ENCODE data around the gene FSTL4.
A peak's percentile ranks its signal among the peaks of the same experiment; 100 is the strongest.

Gene FSTL4

GRCh38 chr5:133147815-133148567 is 464.4 kb downstream of the FSTL4 start:
- peak in 2 of 3 donors; percentile 52 to 67 for DNase-seq
- Histone ChIP-seq H3K27me3 (replicated peaks in 2 of 5; ENCODE audit: control insufficient read depth in 4 of 5, insufficient read depth in 5 of 5, low read length in 4 of 5) (no peaks in the 10 kb centered on the region), H3K4me1 (ENCODE audit: control extremely low read depth in 1 of 4, control insufficient read depth in 4 of 4, insufficient read depth in 4 of 4, low read length in 3 of 4) (peaks cover 0 to 22% (median 16%) of the 10 kb centered on the region in 4 experiments), H3K27ac (ENCODE audit: insufficient read depth in 1 of 2, low read depth in 1 of 2, low read length in 2 of 2, poor library complexity in 1 of 2, severe bottlenecking in 2 of 2) (peak overlapping the region in 1 of 2 experiments; percentile 2), H3K4me3 (ENCODE audit: control insufficient read depth in 1 of 7, extremely low read depth in 1 of 7, insufficient read depth in 4 of 7, low read depth in 2 of 7, low read length in 6 of 7) (no peak overlapping the region), H3K36me3 (ENCODE audit: control insufficient read depth in 4 of 4, insufficient read depth in 4 of 4, low read length in 3 of 4) (no peaks in the 10 kb centered on the region), H3K9me3 (ENCODE audit: control extremely low read depth in 1 of 5, control insufficient read depth in 4 of 5, insufficient read depth in 2 of 5, low read depth in 1 of 5, low read length in 4 of 5) (peaks cover 0 to 9% (median 3%) of the 10 kb centered on the region in 5 experiments)
- CTCF ChIA-PET = interaction anchor here (1.3 kb wide), 1 partner anchor 155 kb away, joined by 3 read pairs; no protein-coding TSS in a partner anchor
- POLR2A ChIA-PET = no interaction called here
- WGBS (ENCODE audit: insufficient coverage) = 80% methylated on average over 5 of the region's 7 CpGs

GRCh38 chr5:133147411-133147810 is 464.9 kb downstream of the FSTL4 start:
- H3K27me3 ChIP-seq (replicated peaks in 2 of 5; ENCODE audit: control insufficient read depth in 4 of 5, insufficient read depth in 5 of 5, low read length in 4 of 5) = no peaks in the 10 kb centered on the region
- WGBS (ENCODE audit: insufficient coverage) = 11% methylated on average over 7 of the region's 7 CpGs
- ChIA-PET CTCF (interaction anchor here (1.3 kb wide), 1 partner anchor 156 kb away, joined by 3 read pairs; no protein-coding TSS in a partner anchor), POLR2A (no interaction called here)
- H3K9me3 ChIP-seq (ENCODE audit: control extremely low read depth in 1 of 5, control insufficient read depth in 4 of 5, insufficient read depth in 2 of 5, low read depth in 1 of 5, low read length in 4 of 5) = peaks cover 0 to 9% (median 3%) of the 10 kb centered on the region in 5 experiments
- H3K4me1 ChIP-seq (ENCODE audit: control extremely low read depth in 1 of 4, control insufficient read depth in 4 of 4, insufficient read depth in 4 of 4, low read length in 3 of 4) = peaks cover 0 to 22% (median 16%) of the 10 kb centered on the region in 4 experiments
- H3K27ac ChIP-seq (ENCODE audit: insufficient read depth in 1 of 2, low read depth in 1 of 2, low read length in 2 of 2, poor library complexity in 1 of 2, severe bottlenecking in 2 of 2) = no peak overlapping the region
- DNase-seq = peak; percentile 69 to 90 (median 86)
- no peaks in the 10 kb centered on the region for H3K36me3 ChIP-seq (ENCODE audit: control insufficient read depth in 4 of 4, insufficient read depth in 4 of 4, low read length in 3 of 4)
- no peak overlapping the region for H3K4me3 ChIP-seq (ENCODE audit: control insufficient read depth in 1 of 7, extremely low read depth in 1 of 7, insufficient read depth in 4 of 7, low read depth in 2 of 7, low read length in 6 of 7)

All from common myeloid progenitor, CD34-positive (primary cell).